ENCODE results near the gene SEC31A.
A peak's percentile ranks its signal among the peaks of the same experiment; 100 is the strongest.

The SEC31A gene

DNA sequence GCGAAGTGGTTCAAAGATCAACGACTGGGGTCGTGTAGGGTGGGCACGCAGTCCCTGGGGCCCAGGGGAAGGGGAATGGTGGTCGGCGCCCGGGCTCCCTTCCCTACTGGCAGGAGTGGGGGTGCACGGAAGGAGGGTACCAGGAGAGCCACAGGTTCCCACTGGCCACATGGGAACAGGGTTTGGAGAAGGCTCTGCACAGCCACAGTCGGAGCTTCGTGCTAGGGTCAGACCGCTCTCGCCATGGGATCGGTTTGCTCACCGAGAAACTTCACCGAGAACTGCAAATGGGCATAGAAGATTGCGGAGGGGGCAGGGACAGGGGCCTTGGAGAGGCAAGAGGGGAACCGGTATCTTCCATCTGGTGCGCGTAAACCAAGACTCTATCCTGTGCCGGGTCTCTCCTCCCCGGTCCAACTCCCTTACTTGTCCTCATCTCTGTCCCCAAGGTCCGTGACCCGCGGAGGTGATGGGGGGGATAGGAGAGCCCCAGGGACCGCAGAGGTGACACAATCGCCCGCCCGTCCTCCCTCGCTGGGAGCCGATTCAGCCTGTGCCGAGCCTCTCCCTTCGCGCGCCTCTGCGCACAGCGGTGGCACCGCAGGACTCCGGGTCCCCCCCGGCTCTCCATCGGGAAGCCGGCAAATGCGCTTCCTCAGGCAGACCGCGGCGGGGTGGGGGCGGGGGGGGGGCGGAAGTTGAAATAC, 93.4 kb downstream of the SEC31A start (continued):
- TF ChIP-seq ZNF146 (tag by site-specific recombination; IDR thresholded peaks at IDR 0.05) (no peak), ZFP41 (tag by site-specific recombination; IDR thresholded peaks at IDR 0.05; ENCODE audit: borderline replicate concordance) (no peak), ZNF600 (tag by site-specific recombination; IDR thresholded peaks at IDR 0.05) (0 out of 2 replicates have a peak, but pooled peaks have one; percentile 40)

DNA sequence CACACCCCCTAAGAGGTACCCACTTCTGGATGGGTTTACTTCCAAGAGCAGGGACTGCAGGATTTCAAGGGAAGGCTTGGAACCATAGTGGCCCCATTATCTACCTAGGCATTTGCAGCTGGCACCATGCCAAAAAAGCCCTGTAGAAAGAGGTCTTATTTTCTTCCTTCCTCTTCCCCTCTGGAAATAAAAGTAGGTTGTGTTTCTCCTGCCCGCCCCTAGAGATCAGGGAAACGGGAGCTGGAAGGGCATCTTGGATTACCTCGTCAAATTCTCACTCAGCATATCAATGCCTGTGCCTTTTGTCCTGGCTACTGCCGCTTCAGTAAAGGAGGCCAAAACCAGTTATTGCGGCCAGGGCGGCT, 93.9 kb downstream of the SEC31A start:
- ChIA-PET POLR2A (interaction anchor here (0.9 kb wide), 1 partner anchor 11 kb away, joined by 3 read pairs; no protein-coding TSS in a partner anchor), CTCF (interaction anchor here (0.7 to 1.4 kb wide), 2 partner anchors 58 to 129 kb away, joined by 3 to 4 read pairs; no protein-coding TSS in a partner anchor)
- Histone ChIP-seq H3K9me3 (ENCODE audit: control insufficient read depth, insufficient read depth, low read depth, low read length) (no peaks in the 10 kb centered on the region), H3K4me1 (ENCODE audit: control insufficient read depth, insufficient read depth, low read length) (peaks cover 3% of the 10 kb centered on the region), H3K36me3 (ENCODE audit: control insufficient read depth in 2 of 2, insufficient read depth in 1 of 2, low read length in 2 of 2) (peaks cover 0 to 10% of the 10 kb centered on the region in 2 experiments; a peak in 2 of 3 replicates), H3K4me3 (ENCODE audit: low read depth, low read length) (peak overlapping the region; percentile 66), H3K27ac (ENCODE audit: extremely low read depth, low read depth, low read length) (peak overlapping the region; percentile 4; the same call in 1 of the 2 replicates)
- peak; percentile 92 for TF ChIP-seq ZNF184 (tag by site-specific recombination; IDR thresholded peaks at IDR 0.05)
- TF ChIP-seq KLF10 (tag by site-specific recombination; IDR thresholded peaks at IDR 0.05) = peak; percentile 87
- no peak for TF ChIP-seq SP7 (tag by site-specific recombination; IDR thresholded peaks at IDR 0.05)
- TF ChIP-seq, protein P1, sequence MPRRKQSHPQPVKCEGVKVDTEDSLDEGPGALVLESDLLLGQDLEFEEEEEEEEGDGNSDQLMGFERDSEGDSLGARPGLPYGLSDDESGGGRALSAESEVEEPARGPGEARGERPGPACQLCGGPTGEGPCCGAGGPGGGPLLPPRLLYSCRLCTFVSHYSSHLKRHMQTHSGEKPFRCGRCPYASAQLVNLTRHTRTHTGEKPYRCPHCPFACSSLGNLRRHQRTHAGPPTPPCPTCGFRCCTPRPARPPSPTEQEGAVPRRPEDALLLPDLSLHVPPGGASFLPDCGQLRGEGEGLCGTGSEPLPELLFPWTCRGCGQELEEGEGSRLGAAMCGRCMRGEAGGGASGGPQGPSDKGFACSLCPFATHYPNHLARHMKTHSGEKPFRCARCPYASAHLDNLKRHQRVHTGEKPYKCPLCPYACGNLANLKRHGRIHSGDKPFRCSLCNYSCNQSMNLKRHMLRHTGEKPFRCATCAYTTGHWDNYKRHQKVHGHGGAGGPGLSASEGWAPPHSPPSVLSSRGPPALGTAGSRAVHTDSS (tag by site-specific recombination; IDR thresholded peaks at IDR 0.05) = peak; percentile 46
- TF ChIP-seq, protein P2, sequence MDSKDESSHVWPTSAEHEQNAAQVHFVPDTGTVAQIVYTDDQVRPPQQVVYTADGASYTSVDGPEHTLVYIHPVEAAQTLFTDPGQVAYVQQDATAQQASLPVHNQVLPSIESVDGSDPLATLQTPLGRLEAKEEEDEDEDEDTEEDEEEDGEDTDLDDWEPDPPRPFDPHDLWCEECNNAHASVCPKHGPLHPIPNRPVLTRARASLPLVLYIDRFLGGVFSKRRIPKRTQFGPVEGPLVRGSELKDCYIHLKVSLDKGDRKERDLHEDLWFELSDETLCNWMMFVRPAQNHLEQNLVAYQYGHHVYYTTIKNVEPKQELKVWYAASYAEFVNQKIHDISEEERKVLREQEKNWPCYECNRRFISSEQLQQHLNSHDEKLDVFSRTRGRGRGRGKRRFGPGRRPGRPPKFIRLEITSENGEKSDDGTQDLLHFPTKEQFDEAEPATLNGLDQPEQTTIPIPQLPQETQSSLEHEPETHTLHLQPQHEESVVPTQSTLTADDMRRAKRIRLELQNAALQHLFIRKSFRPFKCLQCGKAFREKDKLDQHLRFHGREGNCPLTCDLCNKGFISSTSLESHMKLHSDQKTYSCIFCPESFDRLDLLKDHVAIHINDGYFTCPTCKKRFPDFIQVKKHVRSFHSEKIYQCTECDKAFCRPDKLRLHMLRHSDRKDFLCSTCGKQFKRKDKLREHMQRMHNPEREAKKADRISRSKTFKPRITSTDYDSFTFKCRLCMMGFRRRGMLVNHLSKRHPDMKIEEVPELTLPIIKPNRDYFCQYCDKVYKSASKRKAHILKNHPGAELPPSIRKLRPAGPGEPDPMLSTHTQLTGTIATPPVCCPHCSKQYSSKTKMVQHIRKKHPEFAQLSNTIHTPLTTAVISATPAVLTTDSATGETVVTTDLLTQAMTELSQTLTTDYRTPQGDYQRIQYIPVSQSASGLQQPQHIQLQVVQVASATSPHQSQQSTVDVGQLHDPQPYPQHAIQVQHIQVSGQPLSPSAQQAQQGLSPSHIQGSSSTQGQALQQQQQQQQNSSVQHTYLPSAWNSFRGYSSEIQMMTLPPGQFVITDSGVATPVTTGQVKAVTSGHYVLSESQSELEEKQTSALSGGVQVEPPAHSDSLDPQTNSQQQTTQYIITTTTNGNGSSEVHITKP (tag by site-specific recombination; IDR thresholded peaks at IDR 0.05) = peak; percentile 75
- TF ChIP-seq ZSCAN30 (tag by site-specific recombination; IDR thresholded peaks at IDR 0.05) = peak; percentile 55
- TF ChIP-seq ZNF626 (tag by site-specific recombination; IDR thresholded peaks at IDR 0.05) = 0 out of 2 replicates have a peak, but pooled peaks have one; percentile 57
- no peak for TF ChIP-seq REPIN1 (tag by site-specific recombination; IDR thresholded peaks at IDR 0.05; ENCODE audit: low read depth)
- TF ChIP-seq, protein P3, sequence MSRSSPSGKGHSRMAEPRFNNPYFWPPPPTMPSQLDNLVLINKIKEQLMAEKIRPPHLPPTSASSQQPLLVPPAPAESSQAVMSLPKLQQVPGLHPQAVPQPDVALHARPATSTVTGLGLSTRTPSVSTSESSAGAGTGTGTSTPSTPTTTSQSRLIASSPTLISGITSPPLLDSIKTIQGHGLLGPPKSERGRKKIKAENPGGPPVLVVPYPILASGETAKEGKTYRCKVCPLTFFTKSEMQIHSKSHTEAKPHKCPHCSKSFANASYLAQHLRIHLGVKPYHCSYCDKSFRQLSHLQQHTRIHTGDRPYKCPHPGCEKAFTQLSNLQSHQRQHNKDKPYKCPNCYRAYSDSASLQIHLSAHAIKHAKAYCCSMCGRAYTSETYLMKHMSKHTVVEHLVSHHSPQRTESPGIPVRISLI (tag by site-specific recombination; IDR thresholded peaks at IDR 0.05) = no peak
- peak; percentile 80 for TF ChIP-seq ZNF561 (tag by site-specific recombination; IDR thresholded peaks at IDR 0.05; ENCODE audit: borderline replicate concordance)
- peak; percentile 88 for TF ChIP-seq ZNF544 (tag by site-specific recombination; IDR thresholded peaks at IDR 0.05)
- TF ChIP-seq, protein P4, sequence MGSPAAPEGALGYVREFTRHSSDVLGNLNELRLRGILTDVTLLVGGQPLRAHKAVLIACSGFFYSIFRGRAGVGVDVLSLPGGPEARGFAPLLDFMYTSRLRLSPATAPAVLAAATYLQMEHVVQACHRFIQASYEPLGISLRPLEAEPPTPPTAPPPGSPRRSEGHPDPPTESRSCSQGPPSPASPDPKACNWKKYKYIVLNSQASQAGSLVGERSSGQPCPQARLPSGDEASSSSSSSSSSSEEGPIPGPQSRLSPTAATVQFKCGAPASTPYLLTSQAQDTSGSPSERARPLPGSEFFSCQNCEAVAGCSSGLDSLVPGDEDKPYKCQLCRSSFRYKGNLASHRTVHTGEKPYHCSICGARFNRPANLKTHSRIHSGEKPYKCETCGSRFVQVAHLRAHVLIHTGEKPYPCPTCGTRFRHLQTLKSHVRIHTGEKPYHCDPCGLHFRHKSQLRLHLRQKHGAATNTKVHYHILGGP (tag by site-specific recombination; IDR thresholded peaks at IDR 0.05) = peak; percentile 58; the same call in 1 of the 2 replicates
- TF ChIP-seq ZNF311 (tag by site-specific recombination; IDR thresholded peaks at IDR 0.05; ENCODE audit: borderline replicate concordance) = no peak
- peak; percentile 58; the same call in 1 of the 2 replicates for TF ChIP-seq ZNF571 (tag by site-specific recombination; IDR thresholded peaks at IDR 0.05)
- 0 out of 2 replicates have a peak, but pooled peaks have one; percentile 32 for TF ChIP-seq ZBTB8A (tag by site-specific recombination; IDR thresholded peaks at IDR 0.05)
- TF ChIP-seq ZNF677 (tag by site-specific recombination; IDR thresholded peaks at IDR 0.05) = 0 out of 2 replicates have a peak, but pooled peaks have one; percentile 64
- TF ChIP-seq OSR2 (tag by site-specific recombination; IDR thresholded peaks at IDR 0.05) = peak; percentile 75
- peak; percentile 95 for TF ChIP-seq ZNF660 (tag by site-specific recombination; IDR thresholded peaks at IDR 0.05)
- TF ChIP-seq ZNF596 (tag by site-specific recombination; IDR thresholded peaks at IDR 0.05) = 0 out of 2 replicates have a peak, but pooled peaks have one; percentile 6
- no peak for TF ChIP-seq GLIS2 (tag by site-specific recombination; IDR thresholded peaks at IDR 0.05)
- no peak for TF ChIP-seq ZNF792 (tag by site-specific recombination; IDR thresholded peaks at IDR 0.05)
- no peak for TF ChIP-seq ZNF514 (tag by site-specific recombination; IDR thresholded peaks at IDR 0.05)
- TF ChIP-seq ZNF777 (tag by site-specific recombination; IDR thresholded peaks at IDR 0.05; ENCODE audit: borderline replicate concordance) = no peak
- TF ChIP-seq ZNF112 (tag by site-specific recombination; IDR thresholded peaks at IDR 0.05) = peak; percentile 84
